IMR-90 (cell line): Measurements from ENCODE around the gene C16orf90. TPM values are rescaled to one million over a fixed set of nuclear protein-coding genes. Genes with fewer than 3 reads are reported as not detected.

Source experiments
- ATAC-seq: fragments of 200-7000 bp; cut with Tn5 transposase; 2 replicates; pipeline ENCODE4 v1.9.1; 2020; ENCODE audit warnings: low read depth, mild to moderate bottlenecking, moderate library complexity
- BruUV-seq: library from RNA; stranded (reverse); fragments of 400-500 nt; replicated peaks from 2 replicates; lab custom pipeline; 2021; lab: Mats Ljungman, UMichigan
- CTCF ChIA-PET: fragments of 300-600 bp; formaldehyde crosslinking; extraction: SDS; loops from one replicate; lab custom pipeline; 2021; ENCODE audit warnings: antibody characterized with exemption; lab: Yijun Ruan, JAX
- POLR2A ChIA-PET: fragments of 300-600 bp; sonication (Branson Sonifier 250); formaldehyde crosslinking; loops from one replicate; lab custom pipeline; 2022; ENCODE audit warnings: antibody characterized with exemption; ENCODE audit not compliant: unreplicated experiment; lab: Charles Lee
- DNase-seq: peaks from one replicate; pipeline ENCODE4 v3.0.0; 2013
- H2AFZ ChIP-seq: replicated peaks from 2 replicates; pipeline ENCODE3; 2013; ENCODE audit warnings: low read length, mild to moderate bottlenecking; ENCODE audit not compliant: poor library complexity
- H2AK5ac ChIP-seq: 2 replicates; pipeline ENCODE4 v1.6.1; 2013; ENCODE audit warnings: low read depth, low read length, inconsistent platforms
- H2AK9ac ChIP-seq: replicated peaks from 2 replicates; pipeline ENCODE3; 2013; ENCODE audit warnings: mild to moderate bottlenecking, low read depth, low read length, moderate library complexity; ENCODE audit not compliant: poor library complexity
- H2BK120ac ChIP-seq: 2 replicates; pipeline ENCODE4 v1.6.1; 2013; ENCODE audit warnings: low read depth, low read length, inconsistent platforms
- H2BK15ac ChIP-seq: 3 replicates; pipeline ENCODE4 v1.6.1; 2013; ENCODE audit warnings: low read depth, low read length, inconsistent platforms
- H2BK20ac ChIP-seq: 2 replicates; pipeline ENCODE4 v1.6.1; 2013; ENCODE audit warnings: low read depth, mild to moderate bottlenecking, inconsistent platforms, low read length, moderate library complexity
- H2BK5ac ChIP-seq: 2 replicates; pipeline ENCODE4 v1.6.1; 2013; ENCODE audit warnings: mild to moderate bottlenecking, low read depth, low read length, inconsistent platforms; ENCODE audit not compliant: poor library complexity, severe bottlenecking
- H3K14ac ChIP-seq: replicated peaks from 2 replicates; pipeline ENCODE4 v1.6.1; 2013; ENCODE audit warnings: low read depth, low read length, inconsistent platforms
- H3K18ac ChIP-seq: 2 replicates; pipeline ENCODE4 v1.6.1; 2013; ENCODE audit warnings: low read depth, low read length, control low read depth
- H3K23ac ChIP-seq: 2 replicates; pipeline ENCODE4 v1.6.1; 2013; ENCODE audit warnings: low read depth, low read length, inconsistent platforms
- H3K27ac ChIP-seq: 2 replicates; pipeline ENCODE4 v1.5.1; 2013; ENCODE audit warnings: mild to moderate bottlenecking, control low read depth, low read length; ENCODE audit not compliant: insufficient read depth
- H3K27me3 ChIP-seq: 2 replicates; pipeline ENCODE4 v1.6.1; 2013; ENCODE audit warnings: low read length; ENCODE audit not compliant: control insufficient read depth, insufficient read depth
- H3K36me3 ChIP-seq: 2 replicates; pipeline ENCODE4 v1.6.1; 2013; ENCODE audit warnings: low read length, mixed read lengths; ENCODE audit not compliant: control insufficient read depth, insufficient read depth
- H3K4ac ChIP-seq: 2 replicates; pipeline ENCODE4 v1.6.1; 2013; ENCODE audit warnings: low read depth, low read length, inconsistent platforms
- H3K4me1 ChIP-seq: 2 replicates; pipeline ENCODE4 v1.6.1; 2013; ENCODE audit warnings: low read length, mixed read lengths; ENCODE audit not compliant: control insufficient read depth, insufficient read depth
- H3K4me2 ChIP-seq: 2 replicates; pipeline ENCODE4 v1.6.1; 2013; ENCODE audit warnings: low read depth, mild to moderate bottlenecking, control low read depth, low read length, moderate library complexity
- H3K4me3 ChIP-seq: 2 replicates; pipeline ENCODE4 v1.5.1; 2013; ENCODE audit warnings: low read depth, mild to moderate bottlenecking, control low read depth, low read length, moderate library complexity; ENCODE audit not compliant: insufficient read depth
- H3K56ac ChIP-seq: 2 replicates; pipeline ENCODE4 v1.6.1; 2013; ENCODE audit warnings: low read length, inconsistent platforms; ENCODE audit not compliant: insufficient read depth; ENCODE audit errors: extremely low read depth
- H3K79me1 ChIP-seq, 2 experiments: 2 replicates each; pipeline ENCODE4 v1.6.1; 2013; ENCODE audit warnings: low read length in 2 of 2, inconsistent platforms in 1 of 2, low read depth in 1 of 2
- H3K9ac ChIP-seq: 2 replicates; pipeline ENCODE4 v1.6.1; 2013; ENCODE audit warnings: low read depth, low read length, control low read depth
- H3K9me1 ChIP-seq: 2 replicates; pipeline ENCODE4 v1.6.1; 2013; ENCODE audit warnings: low read length, inconsistent platforms; ENCODE audit not compliant: insufficient read depth
- H3K9me3 ChIP-seq: 2 replicates; pipeline ENCODE4 v1.6.1; 2013; ENCODE audit warnings: low read length; ENCODE audit not compliant: control insufficient read depth, insufficient read depth
- H4K20me1 ChIP-seq: 2 replicates; pipeline ENCODE4 v1.6.1; 2013; ENCODE audit warnings: low read length, inconsistent platforms; ENCODE audit not compliant: insufficient read depth
- H4K5ac ChIP-seq: 2 replicates; pipeline ENCODE4 v1.6.1; 2013; ENCODE audit warnings: mild to moderate bottlenecking, low read depth, low read length, control low read depth
- H4K8ac ChIP-seq, 2 experiments: 2 replicates each; pipeline ENCODE4 v1.6.1; 2013; ENCODE audit warnings: low read depth in 2 of 2, low read length in 2 of 2, control low read depth in 1 of 2, inconsistent platforms in 1 of 2
- H4K91ac ChIP-seq: 2 replicates; pipeline ENCODE4 v1.6.1; 2013; ENCODE audit warnings: low read depth, low read length, inconsistent platforms; ENCODE audit not compliant: insufficient read depth
- CHD1 ChIP-seq: IDR thresholded peaks from 2 replicates; pipeline ENCODE4 v1.6.1; 2012; ENCODE audit warnings: low read depth, low read length, improper control_type of control experiment
- FOS ChIP-seq: fragments of 150-350 bp; IDR thresholded peaks from 2 replicates; pipeline ENCODE4 v1.6.1; 2016; ENCODE audit warnings: low read depth, low read length
- MAZ ChIP-seq: IDR thresholded peaks from 2 replicates; pipeline ENCODE4 v1.6.1; 2012; ENCODE audit warnings: low read depth, mild to moderate bottlenecking, low read length, improper control_type of control experiment, moderate library complexity, borderline replicate concordance
- MXI1 ChIP-seq: IDR thresholded peaks from 2 replicates; pipeline ENCODE4 v1.6.1; 2012; ENCODE audit warnings: low read depth, mild to moderate bottlenecking, low read length, moderate library complexity, borderline replicate concordance
- SMC3 ChIP-seq: fragments of 150-350 bp; IDR thresholded peaks from 2 replicates; pipeline ENCODE4 v1.6.1; 2016; ENCODE audit warnings: low read depth, mild to moderate bottlenecking, antibody characterized with exemption, low read length, moderate library complexity
- USF2 ChIP-seq: fragments of 150-350 bp; IDR thresholded peaks from 2 replicates; pipeline ENCODE4 v1.6.1; 2017; ENCODE audit warnings: mild to moderate bottlenecking, antibody characterized with exemption, low read length, low read depth
- WGBS, 2 experiments: methylation state at CpG; one replicate each; pipeline versions ENCODE4 v1.1.5 to v1.1.7; 2013; ENCODE audit warnings: missing lambda C conversion rate in 2 of 2; ENCODE audit not compliant: insufficient read length in 1 of 2; ENCODE audit errors: extremely low coverage in 2 of 2; 5-methylcytosine and 5-hydroxymethylcytosine counted together
- dilution Hi-C: fragments of 300-500 bp; cut with HindIII; formaldehyde crosslinking; loops from one replicate; pipeline ENCODE4 v1.14.3; 2018; ENCODE audit warnings: low sequenced_read_pairs; ENCODE audit not compliant: unreplicated experiment
- in situ Hi-C: fragments of 300-500 bp; cut with MboI; formaldehyde crosslinking; loops from 3 replicates; pipeline ENCODE4 v1.14.3; 2019; ENCODE audit warnings: low sequenced_read_pairs, inconsistent platforms, mixed read lengths
- intact Hi-C: fragments of 100-400 bp; cut with micrococcal nuclease; formaldehyde crosslinking; loops from 2 replicates; pipeline ENCODE4 v1.10.0; 2022
- polyA plus RNA-seq, 3 experiments: library from polyadenylated mRNA; depleted of rRNA; stranded (reverse); fragments of >200 nt; gene quantifications; 2 replicates each; pipeline ENCODE4 v1.2.3, GENCODE V29; 2012; ENCODE audit warnings: low replicate concordance in 1 of 3
- total RNA-seq: library from RNA; depleted of rRNA; stranded (reverse); fragments of >200 nt; gene quantifications from 2 replicates; pipeline ENCODE4 v1.2.3, GENCODE V29; 2012

Gene C16orf90
- total and polyA plus RNA-seq, 2 of the 4 experiments (the other 2 are of a cell fraction) = not detected

GRCh38 chr16:3532741-3533140 is 37.5 kb upstream of the C16orf90 start:
- POLR2A ChIA-PET = no interaction called here
- no peak for TF ChIP-seq SMC3
- no peak for TF ChIP-seq MXI1
- TF ChIP-seq FOS = no peak
- TF ChIP-seq USF2 = no peak
- no peak for TF ChIP-seq MAZ
- TF ChIP-seq CHD1 = no peak
- CTCF ChIA-PET = no interaction called here

More at GRCh38 chr16:3532741-3533140, 37.5 kb upstream of the C16orf90 start:
- Histone ChIP-seq H3K4me2 (no peak overlapping the region), H3K4ac (no peak overlapping the region), H3K9me3 (no peaks in the 10 kb centered on the region), H3K9ac (no peak overlapping the region), H3K36me3 (peaks cover 30% of the 10 kb centered on the region), H3K23ac (no peak overlapping the region), H3K4me1 (peaks cover 20% of the 10 kb centered on the region), H3K79me1 (0 out of 4 replicates have a peak, but pooled peaks cover 0 to 8% of the 10 kb centered on the region in 2 experiments), H2AFZ (no peak overlapping the region), H3K4me3 (no peak overlapping the region), H4K91ac (no peak overlapping the region), H2BK20ac (no peak overlapping the region), H3K14ac (no peak overlapping the region), H3K27me3 (no peaks in the 10 kb centered on the region), H2BK15ac (no peak overlapping the region), H2AK5ac (no peak overlapping the region; the same call in 1 of the 2 replicates), H4K8ac (no peak overlapping the region), H3K18ac (no peak overlapping the region), H4K5ac (no peak overlapping the region), H2BK120ac (no peak overlapping the region), H2BK5ac (no peak overlapping the region), H2AK9ac (no peak overlapping the region), H4K20me1 (peaks cover 7% of the 10 kb centered on the region; the same call in 1 of the 2 replicates), H3K27ac (no peak overlapping the region), H3K9me1 (peaks cover 25% of the 10 kb centered on the region), H3K56ac (no peak overlapping the region)
- dilution Hi-C loops (no loop called here), in situ Hi-C loops (no loop called here), intact Hi-C loops (no loop called here)
- no TSS peak for BruUV-seq
- no peak for DNase-seq
- no peak for ATAC-seq
- WGBS, 2 experiments = 99% methylated on average over 10 of the region's 12 CpGs; no CpG with 5 or more reads in 1 of the 2 experiments
